GM12891 (cell line): ENCODE data around the gene CNTLN.
"Not testable (repeated sequence)": the region's sequence is repeated elsewhere in the genome, so short reads cannot be mapped to it uniquely, and the experiment has no call there.

ENCODE experiments used
- DNase-seq: peaks from one replicate; pipeline ENCODE4 v3.0.0; 2011; ENCODE audit warnings: low spot score; ENCODE audit not compliant: insufficient read length
- FAIRE-seq: peaks from 2 replicates; lab custom pipeline; 2011; peaks lifted over from hg19 to GRCh38; lab: Jason Lieb, UNC
- PAX5 ChIP-seq: IDR thresholded peaks from 2 replicates; pipeline ENCODE4 v1.6.1; 2011; ENCODE audit warnings: low read length, moderate library complexity, mild to moderate bottlenecking; ENCODE audit not compliant: insufficient read depth, severe bottlenecking
- POLR2A ChIP-seq: IDR thresholded peaks from 2 replicates; pipeline ENCODE4 v1.6.1; 2011; ENCODE audit warnings: low read depth, low read length, control low read depth
- POLR2AphosphoS5 ChIP-seq: IDR thresholded peaks from 2 replicates; pipeline ENCODE4 v1.6.1; 2011; ENCODE audit warnings: low read depth, low read length, control low read depth
- POU2F2 ChIP-seq: IDR thresholded peaks from 2 replicates; pipeline ENCODE4 v1.6.1; 2011; ENCODE audit warnings: low read depth, mild to moderate bottlenecking, control low read depth, low read length, moderate library complexity
- SPI1 ChIP-seq: IDR thresholded peaks from 2 replicates; pipeline ENCODE4 v1.6.1; 2011; ENCODE audit warnings: low read depth, low read length, control low read depth
- TAF1 ChIP-seq: IDR thresholded peaks from 2 replicates; pipeline ENCODE4 v1.6.1; 2011; ENCODE audit warnings: low read depth, low read length, control low read depth

The CNTLN gene

GRCh38 chr9:17486396-17486795, 351.6 kb downstream of the CNTLN start:
- FAIRE-seq (no peak), DNase-seq (no peak)
- TF ChIP-seq SPI1 = no peak
- TF ChIP-seq TAF1 = no peak
- TF ChIP-seq POLR2A = no peak
- no peak for TF ChIP-seq PAX5
- no peak for TF ChIP-seq POU2F2
- TF ChIP-seq POLR2AphosphoS5 = no peak

GRCh38 chr9:17487467-17487866, 352.6 kb downstream of the CNTLN start:
- DNase-seq (no peak), FAIRE-seq (no peak)
- no peak for TF ChIP-seq POLR2AphosphoS5

GRCh38 chr9:17488662-17489061, 353.8 kb downstream of the CNTLN start:
- FAIRE-seq (no peak), DNase-seq (no peak)
- no peak for TF ChIP-seq POLR2A
- no peak for TF ChIP-seq PAX5
- no peak for TF ChIP-seq POU2F2
- TF ChIP-seq TAF1 = no peak
- TF ChIP-seq SPI1 = no peak
- no peak for TF ChIP-seq POLR2AphosphoS5

GRCh38 chr9:17490110-17490509, 355.3 kb downstream of the CNTLN start:
- no peak for TF ChIP-seq PAX5
- no peak for TF ChIP-seq TAF1
- TF ChIP-seq SPI1 = no peak
- TF ChIP-seq POLR2A = no peak
- no peak for TF ChIP-seq POLR2AphosphoS5
- no peak for TF ChIP-seq POU2F2
- FAIRE-seq (no peak), DNase-seq (no peak)

- no peak for TF ChIP-seq SPI1
- no peak for DNase-seq
- FAIRE-seq = no peak
Measured at GRCh38 chr9:17491780-17492179, 356.9 kb downstream of the CNTLN start.

- no peak for FAIRE-seq
- no peak for TF ChIP-seq POLR2A
- no peak for TF ChIP-seq SPI1
- TF ChIP-seq TAF1 = no peak
- no peak for TF ChIP-seq POU2F2
- TF ChIP-seq PAX5 = no peak
- TF ChIP-seq POLR2AphosphoS5 = no peak
- DNase-seq = no peak
Measured at GRCh38 chr9:17503196-17503595, 368.4 kb downstream of the CNTLN start.

GRCh38 chr9:17509151-17509550, 374.3 kb downstream of the CNTLN start:
- no peak for DNase-seq
- TF ChIP-seq POLR2AphosphoS5 = no peak
- no peak for TF ChIP-seq POLR2A
- TF ChIP-seq PAX5 = no peak
- no peak for TF ChIP-seq SPI1
- no peak for TF ChIP-seq POU2F2
- TF ChIP-seq TAF1 = no peak
- no peak for FAIRE-seq

GRCh38 chr9:17509701-17510100, 374.9 kb downstream of the CNTLN start:
- FAIRE-seq = no peak

GRCh38 chr9:17519761-17520160, 384.9 kb downstream of the CNTLN start:
- no peak for TF ChIP-seq PAX5
- no peak for TF ChIP-seq TAF1
- no peak for DNase-seq
- no peak for FAIRE-seq

More at GRCh38 chr9:17509701-17510100, 374.9 kb downstream of the CNTLN start:
- no peak for DNase-seq
- TF ChIP-seq POU2F2 (no peak), SPI1 (no peak)

GRCh38 chr9:17520268-17521064, 385.6 kb downstream of the CNTLN start:
- TF ChIP-seq SPI1 (no peak), POLR2AphosphoS5 (no peak), POLR2A (no peak), TAF1 (no peak), PAX5 (no peak), POU2F2 (no peak)
- DNase-seq (no peak), FAIRE-seq (no peak)

GRCh38 chr9:17521100-17521855, 386.4 kb downstream of the CNTLN start:
- TF ChIP-seq POLR2A (no peak), SPI1 (no peak), POLR2AphosphoS5 (no peak), POU2F2 (no peak), TAF1 (no peak)
- DNase-seq (no peak), FAIRE-seq (no peak)

GRCh38 chr9:17526726-17527125, 391.9 kb downstream of the CNTLN start:
- not testable (repeated sequence) for FAIRE-seq, DNase-seq
